IMR-90 (cell line): ENCODE data around the gene DSCAML1. TPM values are rescaled to one million over a fixed set of nuclear protein-coding genes. Genes with fewer than 3 reads are reported as not detected.

Experiments
- ATAC-seq: fragments of 200-7000 bp; cut with Tn5 transposase; 2 replicates; pipeline ENCODE4 v1.9.1; 2020; ENCODE audit warnings: low read depth, mild to moderate bottlenecking, moderate library complexity
- BruUV-seq: library from RNA; stranded (reverse); fragments of 400-500 nt; replicated peaks from 2 replicates; lab custom pipeline; 2021; lab: Mats Ljungman, UMichigan
- CTCF ChIA-PET: fragments of 300-600 bp; formaldehyde crosslinking; extraction: SDS; loops from one replicate; lab custom pipeline; 2021; ENCODE audit warnings: antibody characterized with exemption; lab: Yijun Ruan, JAX
- POLR2A ChIA-PET: fragments of 300-600 bp; sonication (Branson Sonifier 250); formaldehyde crosslinking; loops from one replicate; lab custom pipeline; 2022; ENCODE audit warnings: antibody characterized with exemption; ENCODE audit not compliant: unreplicated experiment; lab: Charles Lee
- DNase-seq: peaks from one replicate; pipeline ENCODE4 v3.0.0; 2013
- H2AFZ ChIP-seq: replicated peaks from 2 replicates; pipeline ENCODE3; 2013; ENCODE audit warnings: low read length, mild to moderate bottlenecking; ENCODE audit not compliant: poor library complexity
- H2AK5ac ChIP-seq: 2 replicates; pipeline ENCODE4 v1.6.1; 2013; ENCODE audit warnings: low read depth, low read length, inconsistent platforms
- H2AK9ac ChIP-seq: replicated peaks from 2 replicates; pipeline ENCODE3; 2013; ENCODE audit warnings: mild to moderate bottlenecking, low read depth, low read length, moderate library complexity; ENCODE audit not compliant: poor library complexity
- H2BK120ac ChIP-seq: 2 replicates; pipeline ENCODE4 v1.6.1; 2013; ENCODE audit warnings: low read depth, low read length, inconsistent platforms
- H2BK15ac ChIP-seq: 3 replicates; pipeline ENCODE4 v1.6.1; 2013; ENCODE audit warnings: low read depth, low read length, inconsistent platforms
- H2BK20ac ChIP-seq: 2 replicates; pipeline ENCODE4 v1.6.1; 2013; ENCODE audit warnings: low read depth, mild to moderate bottlenecking, inconsistent platforms, low read length, moderate library complexity
- H2BK5ac ChIP-seq: 2 replicates; pipeline ENCODE4 v1.6.1; 2013; ENCODE audit warnings: mild to moderate bottlenecking, low read depth, low read length, inconsistent platforms; ENCODE audit not compliant: poor library complexity, severe bottlenecking
- H3K14ac ChIP-seq: replicated peaks from 2 replicates; pipeline ENCODE4 v1.6.1; 2013; ENCODE audit warnings: low read depth, low read length, inconsistent platforms
- H3K18ac ChIP-seq: 2 replicates; pipeline ENCODE4 v1.6.1; 2013; ENCODE audit warnings: low read depth, low read length, control low read depth
- H3K23ac ChIP-seq: 2 replicates; pipeline ENCODE4 v1.6.1; 2013; ENCODE audit warnings: low read depth, low read length, inconsistent platforms
- H3K27ac ChIP-seq: 2 replicates; pipeline ENCODE4 v1.5.1; 2013; ENCODE audit warnings: mild to moderate bottlenecking, control low read depth, low read length; ENCODE audit not compliant: insufficient read depth
- H3K27me3 ChIP-seq: 2 replicates; pipeline ENCODE4 v1.6.1; 2013; ENCODE audit warnings: low read length; ENCODE audit not compliant: control insufficient read depth, insufficient read depth
- H3K36me3 ChIP-seq: 2 replicates; pipeline ENCODE4 v1.6.1; 2013; ENCODE audit warnings: low read length, mixed read lengths; ENCODE audit not compliant: control insufficient read depth, insufficient read depth
- H3K4ac ChIP-seq: 2 replicates; pipeline ENCODE4 v1.6.1; 2013; ENCODE audit warnings: low read depth, low read length, inconsistent platforms
- H3K4me1 ChIP-seq: 2 replicates; pipeline ENCODE4 v1.6.1; 2013; ENCODE audit warnings: low read length, mixed read lengths; ENCODE audit not compliant: control insufficient read depth, insufficient read depth
- H3K4me2 ChIP-seq: 2 replicates; pipeline ENCODE4 v1.6.1; 2013; ENCODE audit warnings: low read depth, mild to moderate bottlenecking, control low read depth, low read length, moderate library complexity
- H3K4me3 ChIP-seq: 2 replicates; pipeline ENCODE4 v1.5.1; 2013; ENCODE audit warnings: low read depth, mild to moderate bottlenecking, control low read depth, low read length, moderate library complexity; ENCODE audit not compliant: insufficient read depth
- H3K56ac ChIP-seq: 2 replicates; pipeline ENCODE4 v1.6.1; 2013; ENCODE audit warnings: low read length, inconsistent platforms; ENCODE audit not compliant: insufficient read depth; ENCODE audit errors: extremely low read depth
- H3K79me1 ChIP-seq, 2 experiments: 2 replicates each; pipeline ENCODE4 v1.6.1; 2013; ENCODE audit warnings: low read length in 2 of 2, inconsistent platforms in 1 of 2, low read depth in 1 of 2
- H3K9ac ChIP-seq: 2 replicates; pipeline ENCODE4 v1.6.1; 2013; ENCODE audit warnings: low read depth, low read length, control low read depth
- H3K9me1 ChIP-seq: 2 replicates; pipeline ENCODE4 v1.6.1; 2013; ENCODE audit warnings: low read length, inconsistent platforms; ENCODE audit not compliant: insufficient read depth
- H3K9me3 ChIP-seq: 2 replicates; pipeline ENCODE4 v1.6.1; 2013; ENCODE audit warnings: low read length; ENCODE audit not compliant: control insufficient read depth, insufficient read depth
- H4K20me1 ChIP-seq: 2 replicates; pipeline ENCODE4 v1.6.1; 2013; ENCODE audit warnings: low read length, inconsistent platforms; ENCODE audit not compliant: insufficient read depth
- H4K5ac ChIP-seq: 2 replicates; pipeline ENCODE4 v1.6.1; 2013; ENCODE audit warnings: mild to moderate bottlenecking, low read depth, low read length, control low read depth
- H4K8ac ChIP-seq, 2 experiments: 2 replicates each; pipeline ENCODE4 v1.6.1; 2013; ENCODE audit warnings: low read depth in 2 of 2, low read length in 2 of 2, control low read depth in 1 of 2, inconsistent platforms in 1 of 2
- H4K91ac ChIP-seq: 2 replicates; pipeline ENCODE4 v1.6.1; 2013; ENCODE audit warnings: low read depth, low read length, inconsistent platforms; ENCODE audit not compliant: insufficient read depth
- BHLHE40 ChIP-seq: fragments of 150-350 bp; IDR thresholded peaks from 2 replicates; pipeline ENCODE4 v1.6.1; 2016; ENCODE audit warnings: mild to moderate bottlenecking, low read depth, low read length
- CEBPB ChIP-seq: IDR thresholded peaks from 2 replicates; pipeline ENCODE4 v1.6.1; 2012; ENCODE audit warnings: low read depth, low read length, improper control_type of control experiment
- CHD1 ChIP-seq: IDR thresholded peaks from 2 replicates; pipeline ENCODE4 v1.6.1; 2012; ENCODE audit warnings: low read depth, low read length, improper control_type of control experiment
- FOS ChIP-seq: fragments of 150-350 bp; IDR thresholded peaks from 2 replicates; pipeline ENCODE4 v1.6.1; 2016; ENCODE audit warnings: low read depth, low read length
- MAFK ChIP-seq: IDR thresholded peaks from 2 replicates; pipeline ENCODE4 v1.6.1; 2012; ENCODE audit warnings: low read depth, low read length, improper control_type of control experiment
- MAZ ChIP-seq: IDR thresholded peaks from 2 replicates; pipeline ENCODE4 v1.6.1; 2012; ENCODE audit warnings: low read depth, mild to moderate bottlenecking, low read length, improper control_type of control experiment, moderate library complexity, borderline replicate concordance
- MXI1 ChIP-seq: IDR thresholded peaks from 2 replicates; pipeline ENCODE4 v1.6.1; 2012; ENCODE audit warnings: low read depth, mild to moderate bottlenecking, low read length, moderate library complexity, borderline replicate concordance
- NFE2L2 ChIP-seq: fragments of 150-350 bp; IDR thresholded peaks from 2 replicates; pipeline ENCODE4 v1.6.1; 2016; ENCODE audit warnings: low read depth, mild to moderate bottlenecking, low read length
- POLR2A ChIP-seq: IDR thresholded peaks from 2 replicates; pipeline ENCODE4 v1.6.1; 2012; ENCODE audit warnings: mild to moderate bottlenecking, low read depth, low read length
- RAD21 ChIP-seq: IDR thresholded peaks from 2 replicates; pipeline ENCODE4 v1.6.1; 2012; ENCODE audit warnings: low read length, improper control_type of control experiment
- RCOR1 ChIP-seq: IDR thresholded peaks from 2 replicates; pipeline ENCODE4 v1.6.1; 2012; ENCODE audit warnings: mild to moderate bottlenecking, low read length, improper control_type of control experiment; ENCODE audit not compliant: insufficient replicate concordance
- RFX5 ChIP-seq: IDR thresholded peaks from 2 replicates; pipeline ENCODE4 v1.8.0; 2012; ENCODE audit warnings: low read depth, mild to moderate bottlenecking, low read length, moderate library complexity
- SMC3 ChIP-seq: fragments of 150-350 bp; IDR thresholded peaks from 2 replicates; pipeline ENCODE4 v1.6.1; 2016; ENCODE audit warnings: low read depth, mild to moderate bottlenecking, antibody characterized with exemption, low read length, moderate library complexity
- WGBS, 2 experiments: methylation state at CpG; one replicate each; pipeline versions ENCODE4 v1.1.5 to v1.1.7; 2013; ENCODE audit warnings: missing lambda C conversion rate in 2 of 2; ENCODE audit not compliant: insufficient read length in 1 of 2; ENCODE audit errors: extremely low coverage in 2 of 2; 5-methylcytosine and 5-hydroxymethylcytosine counted together
- dilution Hi-C: fragments of 300-500 bp; cut with HindIII; formaldehyde crosslinking; loops from one replicate; pipeline ENCODE4 v1.14.3; 2018; ENCODE audit warnings: low sequenced_read_pairs; ENCODE audit not compliant: unreplicated experiment
- in situ Hi-C: fragments of 300-500 bp; cut with MboI; formaldehyde crosslinking; loops from 3 replicates; pipeline ENCODE4 v1.14.3; 2019; ENCODE audit warnings: low sequenced_read_pairs, inconsistent platforms, mixed read lengths
- intact Hi-C: fragments of 100-400 bp; cut with micrococcal nuclease; formaldehyde crosslinking; loops from 2 replicates; pipeline ENCODE4 v1.10.0; 2022
- polyA plus RNA-seq, 3 experiments: library from polyadenylated mRNA; depleted of rRNA; stranded (reverse); fragments of >200 nt; gene quantifications; 2 replicates each; pipeline ENCODE4 v1.2.3, GENCODE V29; 2012; ENCODE audit warnings: low replicate concordance in 1 of 3
- total RNA-seq: library from RNA; depleted of rRNA; stranded (reverse); fragments of >200 nt; gene quantifications from 2 replicates; pipeline ENCODE4 v1.2.3, GENCODE V29; 2012
- TF ChIP-seq, protein P1 (sequence below): fragments of 150-350 bp; IDR thresholded peaks from 2 replicates; pipeline ENCODE4 v1.6.1; 2017; ENCODE audit warnings: mild to moderate bottlenecking, antibody characterized with exemption, low read length, low read depth
- TF ChIP-seq, protein P2 (sequence below): fragments of 150-350 bp; IDR thresholded peaks from 2 replicates; pipeline ENCODE4 v1.6.1; 2016; ENCODE audit warnings: low read depth, mild to moderate bottlenecking, low read length, moderate library complexity, borderline replicate concordance
- TF ChIP-seq, protein P3 (sequence below): conservative IDR thresholded peaks from 2 replicates; pipeline ENCODE4 v1.5.1; 2012; ENCODE audit warnings: mild to moderate bottlenecking, low read depth, low read length, improper control_type of control experiment

Gene DSCAML1
- total and polyA plus RNA-seq, 2 of the 4 experiments (the other 2 are of a cell fraction): not detected

DNA sequence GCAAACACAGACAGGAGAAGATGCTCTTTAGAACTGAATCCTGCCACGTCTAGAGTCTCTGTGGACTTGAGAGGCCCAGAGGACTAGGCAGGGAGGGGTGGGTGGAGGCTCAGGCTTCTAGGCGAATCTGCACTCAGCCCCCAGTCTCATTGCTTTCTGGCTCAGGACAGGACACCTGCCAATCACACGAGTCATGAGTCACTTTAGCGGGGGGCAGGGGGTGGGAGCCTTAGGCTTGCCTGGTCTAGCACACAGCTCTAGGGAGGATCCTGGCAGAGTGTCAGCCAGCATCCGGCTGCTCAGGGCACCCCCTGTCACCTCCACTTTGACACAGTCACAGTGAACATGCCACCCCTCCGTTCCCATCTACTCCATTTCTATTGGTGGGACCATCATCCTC lies 301.7 kb downstream of the DSCAML1 start:
- no TSS peak for BruUV-seq
- Histone ChIP-seq H3K18ac (no peak overlapping the region), H3K9me3 (no peaks in the 10 kb centered on the region), H3K27me3 (peaks cover 31% of the 10 kb centered on the region), H3K9me1 (no peaks in the 10 kb centered on the region), H4K8ac (no peak overlapping the region), H3K23ac (no peak overlapping the region), H3K14ac (no peak overlapping the region), H3K27ac (no peak overlapping the region), H2BK20ac (no peak overlapping the region), H3K4me1 (no peaks in the 10 kb centered on the region), H3K4ac (no peak overlapping the region), H2BK120ac (no peak overlapping the region), H3K56ac (no peak overlapping the region), H2BK15ac (no peak overlapping the region), H2AK9ac (no peak overlapping the region), H2AK5ac (no peak overlapping the region), H3K36me3 (no peaks in the 10 kb centered on the region), H3K4me2 (no peak overlapping the region), H3K4me3 (no peak overlapping the region), H2AFZ (no peak overlapping the region), H4K5ac (no peak overlapping the region), H4K20me1 (no peaks in the 10 kb centered on the region), H3K9ac (no peak overlapping the region), H3K79me1 (no peaks in the 10 kb centered on the region), H4K91ac (no peak overlapping the region), H2BK5ac (no peak overlapping the region)
- ATAC-seq: no peak
- ChIA-PET POLR2A (no interaction called here), CTCF (no interaction called here)
- no peak for DNase-seq
- in situ Hi-C loops (no loop called here), intact Hi-C loops (no loop called here), dilution Hi-C loops (no loop called here)
- 58% methylated on average over 3 of the region's 6 CpGs; no CpG with 5 or more reads in 1 of the 2 experiments for WGBS, 2 experiments
- no peak for TF ChIP-seq RCOR1
- TF ChIP-seq RFX5: no peak
- TF ChIP-seq, protein P1, sequence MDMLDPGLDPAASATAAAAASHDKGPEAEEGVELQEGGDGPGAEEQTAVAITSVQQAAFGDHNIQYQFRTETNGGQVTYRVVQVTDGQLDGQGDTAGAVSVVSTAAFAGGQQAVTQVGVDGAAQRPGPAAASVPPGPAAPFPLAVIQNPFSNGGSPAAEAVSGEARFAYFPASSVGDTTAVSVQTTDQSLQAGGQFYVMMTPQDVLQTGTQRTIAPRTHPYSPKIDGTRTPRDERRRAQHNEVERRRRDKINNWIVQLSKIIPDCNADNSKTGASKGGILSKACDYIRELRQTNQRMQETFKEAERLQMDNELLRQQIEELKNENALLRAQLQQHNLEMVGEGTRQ: no peak
- no peak for TF ChIP-seq MAZ
- TF ChIP-seq, protein P2, sequence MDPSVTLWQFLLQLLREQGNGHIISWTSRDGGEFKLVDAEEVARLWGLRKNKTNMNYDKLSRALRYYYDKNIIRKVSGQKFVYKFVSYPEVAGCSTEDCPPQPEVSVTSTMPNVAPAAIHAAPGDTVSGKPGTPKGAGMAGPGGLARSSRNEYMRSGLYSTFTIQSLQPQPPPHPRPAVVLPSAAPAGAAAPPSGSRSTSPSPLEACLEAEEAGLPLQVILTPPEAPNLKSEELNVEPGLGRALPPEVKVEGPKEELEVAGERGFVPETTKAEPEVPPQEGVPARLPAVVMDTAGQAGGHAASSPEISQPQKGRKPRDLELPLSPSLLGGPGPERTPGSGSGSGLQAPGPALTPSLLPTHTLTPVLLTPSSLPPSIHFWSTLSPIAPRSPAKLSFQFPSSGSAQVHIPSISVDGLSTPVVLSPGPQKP: no peak
- no peak for TF ChIP-seq MAFK
- TF ChIP-seq, protein P3, sequence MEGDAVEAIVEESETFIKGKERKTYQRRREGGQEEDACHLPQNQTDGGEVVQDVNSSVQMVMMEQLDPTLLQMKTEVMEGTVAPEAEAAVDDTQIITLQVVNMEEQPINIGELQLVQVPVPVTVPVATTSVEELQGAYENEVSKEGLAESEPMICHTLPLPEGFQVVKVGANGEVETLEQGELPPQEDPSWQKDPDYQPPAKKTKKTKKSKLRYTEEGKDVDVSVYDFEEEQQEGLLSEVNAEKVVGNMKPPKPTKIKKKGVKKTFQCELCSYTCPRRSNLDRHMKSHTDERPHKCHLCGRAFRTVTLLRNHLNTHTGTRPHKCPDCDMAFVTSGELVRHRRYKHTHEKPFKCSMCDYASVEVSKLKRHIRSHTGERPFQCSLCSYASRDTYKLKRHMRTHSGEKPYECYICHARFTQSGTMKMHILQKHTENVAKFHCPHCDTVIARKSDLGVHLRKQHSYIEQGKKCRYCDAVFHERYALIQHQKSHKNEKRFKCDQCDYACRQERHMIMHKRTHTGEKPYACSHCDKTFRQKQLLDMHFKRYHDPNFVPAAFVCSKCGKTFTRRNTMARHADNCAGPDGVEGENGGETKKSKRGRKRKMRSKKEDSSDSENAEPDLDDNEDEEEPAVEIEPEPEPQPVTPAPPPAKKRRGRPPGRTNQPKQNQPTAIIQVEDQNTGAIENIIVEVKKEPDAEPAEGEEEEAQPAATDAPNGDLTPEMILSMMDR: no peak
- TF ChIP-seq RAD21: no peak
- no peak for TF ChIP-seq FOS
- no peak for TF ChIP-seq POLR2A
- no peak for TF ChIP-seq MXI1
- no peak for TF ChIP-seq CHD1
- no peak for TF ChIP-seq BHLHE40
- no peak for TF ChIP-seq NFE2L2
- no peak for TF ChIP-seq SMC3
- TF ChIP-seq CEBPB: no peak
